NT2/D1 (cell line): ENCODE data around the gene BRINP1.

Source experiments
- SUZ12 ChIP-seq: IDR thresholded peaks from 2 replicates; pipeline ENCODE4 v1.6.1; 2011; ENCODE audit not compliant: insufficient read length, insufficient read depth; ENCODE audit errors: extremely low read depth
- YY1 ChIP-seq: IDR thresholded peaks from 2 replicates; pipeline ENCODE4 v1.6.1; 2011; ENCODE audit not compliant: insufficient read length, insufficient read depth
- ZNF274 ChIP-seq: IDR thresholded peaks from 2 replicates; pipeline ENCODE4 v1.6.1; 2011; ENCODE audit warnings: mild to moderate bottlenecking, low read depth, low read length

DNA sequence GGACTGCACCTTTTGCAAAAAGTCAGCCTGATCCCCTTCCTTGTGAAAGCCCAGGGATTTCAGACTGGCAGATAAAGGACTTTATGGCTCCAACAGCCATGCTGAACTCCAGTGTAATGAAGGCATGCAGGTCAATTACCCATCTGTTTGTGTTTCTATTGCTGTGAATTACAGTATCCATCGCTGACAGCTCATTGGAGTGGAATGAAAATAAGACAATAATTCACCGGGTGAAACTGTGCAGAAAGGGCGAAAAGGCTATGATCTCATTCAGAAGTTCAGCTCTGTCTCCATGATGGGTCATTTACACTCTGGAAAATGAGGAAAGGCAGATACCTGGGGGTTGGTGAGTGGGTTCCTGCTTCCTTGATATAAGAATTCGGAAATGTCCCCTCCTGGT is 148.0 kb downstream of the BRINP1 start:
- TF ChIP-seq YY1 (no peak), SUZ12 (no peak), ZNF274 (no peak)
